RWPE1 (cell line): ENCODE measurements around the gene ACY1.
"Not testable (repeated sequence)": the region's sequence is repeated elsewhere in the genome, so short reads cannot be mapped to it uniquely, and the experiment has no call there.

ENCODE experiments used
- CTCF ChIA-PET: fragments of 350-600 bp; sonication (Branson Sonifier 250); formaldehyde crosslinking; extraction: SDS; loops from one replicate; lab custom pipeline; 2021; lab: Yijun Ruan, JAX
- POLR2A ChIA-PET: fragments of 400-600 bp; formaldehyde crosslinking; extraction: SDS; loops from one replicate; lab custom pipeline; 2020; ENCODE audit warnings: antibody characterized with exemption; ENCODE audit not compliant: low non-redundant PET; lab: Yijun Ruan, JAX
- DNase-seq: peaks from one replicate; pipeline ENCODE4 v3.0.0; 2012; ENCODE audit warnings: low spot score
- H3K27ac ChIP-seq: fragments of 450-650 bp; 2 replicates; pipeline ENCODE4 v1.5.1; 2017
- TF ChIP-seq, protein P1 (sequence below): fragments of 450-650 bp; conservative IDR thresholded peaks from 2 replicates; pipeline ENCODE4 v1.5.1; 2017; ENCODE audit warnings: low read depth, mild to moderate bottlenecking

ACY1 gene

DNA sequence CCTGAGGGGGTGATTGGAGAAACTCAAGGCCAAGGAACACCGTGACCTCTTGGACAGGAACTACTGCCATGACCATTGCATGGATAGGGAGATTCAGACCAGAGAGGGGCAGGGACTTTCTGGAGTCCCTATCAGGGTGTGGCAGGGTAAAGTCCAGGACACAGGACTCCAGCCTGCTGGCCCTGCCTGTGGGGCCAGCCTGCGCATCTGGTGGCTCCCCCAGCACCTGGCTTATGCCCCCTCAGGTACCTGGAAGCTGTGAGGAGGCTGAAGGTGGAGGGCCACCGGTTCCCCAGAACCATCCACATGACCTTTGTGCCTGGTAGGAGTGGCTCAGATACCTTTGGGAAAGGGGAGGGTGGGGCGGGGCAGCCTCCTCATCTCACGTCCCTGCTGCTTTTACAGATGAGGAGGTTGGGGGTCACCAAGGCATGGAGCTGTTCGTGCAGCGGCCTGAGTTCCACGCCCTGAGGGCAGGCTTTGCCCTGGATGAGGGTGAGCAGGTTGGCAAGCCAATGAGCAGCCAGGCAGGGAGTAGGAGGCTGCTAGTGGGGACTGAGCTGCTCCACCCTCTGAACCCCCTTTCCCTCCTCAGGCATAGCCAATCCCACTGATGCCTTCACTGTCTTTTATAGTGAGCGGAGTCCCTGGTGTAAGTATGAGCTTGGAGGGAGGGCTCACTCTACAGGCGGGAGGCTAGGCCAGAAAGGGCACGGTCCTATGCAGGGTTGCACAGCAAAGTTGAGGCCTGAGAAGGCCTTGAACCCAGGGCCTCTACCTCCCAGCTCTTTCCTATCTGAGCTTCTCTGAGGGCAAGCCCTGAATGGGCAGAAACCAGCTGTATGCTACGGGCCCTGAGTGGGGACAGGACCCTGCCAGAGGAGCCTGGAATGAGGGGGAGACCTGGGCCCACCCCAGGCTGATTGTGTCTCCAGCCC, 2.9 kb downstream of the ACY1 start:
- ChIA-PET POLR2A (interaction anchor here (0.8 kb wide), 1 partner anchor 10 kb away, joined by 3 read pairs; no protein-coding TSS in a partner anchor), CTCF (no interaction called here)
- TF ChIP-seq, protein P1, sequence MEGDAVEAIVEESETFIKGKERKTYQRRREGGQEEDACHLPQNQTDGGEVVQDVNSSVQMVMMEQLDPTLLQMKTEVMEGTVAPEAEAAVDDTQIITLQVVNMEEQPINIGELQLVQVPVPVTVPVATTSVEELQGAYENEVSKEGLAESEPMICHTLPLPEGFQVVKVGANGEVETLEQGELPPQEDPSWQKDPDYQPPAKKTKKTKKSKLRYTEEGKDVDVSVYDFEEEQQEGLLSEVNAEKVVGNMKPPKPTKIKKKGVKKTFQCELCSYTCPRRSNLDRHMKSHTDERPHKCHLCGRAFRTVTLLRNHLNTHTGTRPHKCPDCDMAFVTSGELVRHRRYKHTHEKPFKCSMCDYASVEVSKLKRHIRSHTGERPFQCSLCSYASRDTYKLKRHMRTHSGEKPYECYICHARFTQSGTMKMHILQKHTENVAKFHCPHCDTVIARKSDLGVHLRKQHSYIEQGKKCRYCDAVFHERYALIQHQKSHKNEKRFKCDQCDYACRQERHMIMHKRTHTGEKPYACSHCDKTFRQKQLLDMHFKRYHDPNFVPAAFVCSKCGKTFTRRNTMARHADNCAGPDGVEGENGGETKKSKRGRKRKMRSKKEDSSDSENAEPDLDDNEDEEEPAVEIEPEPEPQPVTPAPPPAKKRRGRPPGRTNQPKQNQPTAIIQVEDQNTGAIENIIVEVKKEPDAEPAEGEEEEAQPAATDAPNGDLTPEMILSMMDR: no peak
- no peak for DNase-seq
- peak overlapping the region; percentile 98 for H3K27ac ChIP-seq

DNA sequence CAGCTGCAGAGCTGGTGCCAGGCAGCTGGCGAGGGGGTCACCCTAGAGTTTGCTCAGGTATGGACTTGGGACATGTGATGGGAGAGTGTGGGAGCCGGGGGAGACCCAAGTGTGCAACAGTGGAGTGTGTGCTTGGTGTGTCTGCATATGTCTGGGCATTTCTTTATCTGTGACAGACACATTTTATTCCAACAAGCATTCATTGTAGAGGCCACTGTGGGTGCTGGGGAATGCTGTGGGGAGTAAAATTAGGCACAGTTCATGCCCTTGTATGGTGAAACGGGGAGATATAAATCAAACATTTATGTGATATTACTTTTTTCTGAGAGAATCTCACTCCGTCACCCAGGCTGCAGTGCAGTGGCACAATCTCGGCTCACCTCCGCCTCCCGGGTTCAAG, 4.2 kb downstream of the ACY1 start:
- CTCF ChIA-PET: no interaction called here

GRCh38 chr3:51988286-51989146, 5.2 kb downstream of the ACY1 start:
- CTCF ChIA-PET: no interaction called here
- no peak for DNase-seq
- POLR2A ChIA-PET: no interaction called here
- H3K27ac ChIP-seq: peak overlapping the region; percentile 98
- TF ChIP-seq, protein P1: no peak

More for the DNA sequence above, 4.2 kb downstream of the ACY1 start:
- H3K27ac ChIP-seq: peak overlapping the region; percentile 98
- TF ChIP-seq, protein P1: no peak
- POLR2A ChIA-PET: no interaction called here
- no peak for DNase-seq

DNA sequence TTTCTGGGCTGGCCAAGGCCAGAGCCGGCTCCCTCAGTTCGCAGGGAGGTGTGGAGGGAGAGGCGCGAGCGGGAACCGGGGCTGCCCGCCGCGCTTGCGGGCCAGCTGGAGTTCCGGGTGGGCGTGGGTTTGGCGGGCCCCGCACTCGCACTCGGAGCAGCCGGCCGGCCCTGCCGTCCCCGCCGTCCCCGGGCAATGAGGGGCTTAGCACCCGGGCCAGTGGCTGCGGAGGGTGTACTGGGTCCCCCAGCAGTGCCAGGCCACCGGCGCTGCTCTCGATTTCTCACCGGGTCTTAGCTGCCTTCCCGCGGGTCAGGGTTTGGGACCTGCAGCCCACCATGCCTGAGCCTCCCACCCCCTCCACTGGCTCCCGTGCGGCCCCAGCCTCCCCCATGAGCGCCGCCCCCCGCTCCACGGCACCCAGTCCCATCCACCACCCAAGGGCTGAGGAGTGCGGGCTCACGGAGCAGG, 7.2 kb downstream of the ACY1 start:
- peak overlapping the region; percentile 98 for H3K27ac ChIP-seq
- POLR2A ChIA-PET, DNase-seq: not testable (repeated sequence)
- CTCF ChIA-PET: interaction anchor here (0.6 kb wide), 1 partner anchor 25 kb away, joined by 3 read pairs; no protein-coding TSS in a partner anchor

- peak overlapping the region; percentile 98 for H3K27ac ChIP-seq
- ChIA-PET POLR2A (interaction anchor here (0.7 to 1.3 kb wide), 2 partner anchors 9 to 57 kb away, joined by 3 to 5 read pairs; partner anchors contain the start of gene ACY1), CTCF (interaction anchor here (0.6 kb wide), 1 partner anchor 64 kb away, joined by 3 read pairs; no protein-coding TSS in a partner anchor)
- DNase-seq: no peak
- TF ChIP-seq, protein P1: no peak
These were observed 8.8 kb downstream of the ACY1 start for GRCh38 chr3:51992017-51992682.

- CTCF ChIA-PET, DNase-seq, POLR2A ChIA-PET: not testable (repeated sequence)
- H3K27ac ChIP-seq: peak overlapping the region; percentile 98
These were observed 10.3 kb downstream of the ACY1 start for GRCh38 chr3:51993657-51994056.

DNA sequence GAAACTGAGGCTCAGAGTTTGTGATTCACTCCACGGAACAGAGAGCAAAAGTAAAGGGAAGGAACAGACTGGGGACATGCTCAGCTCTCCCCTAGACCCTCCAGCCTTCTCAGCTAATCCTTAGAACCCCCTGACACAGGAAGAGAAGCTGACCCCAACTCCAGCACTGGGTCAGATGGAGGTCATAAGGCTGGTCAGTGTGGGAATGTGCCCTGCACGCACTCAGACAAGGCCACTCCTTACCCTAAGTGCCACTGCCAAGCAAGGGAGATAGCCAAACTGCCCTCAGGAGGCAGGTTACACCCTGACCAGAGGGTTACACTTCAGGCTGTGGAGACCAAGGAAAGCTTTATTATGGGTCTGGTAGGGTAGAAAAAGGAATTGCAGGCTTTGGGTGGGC, 11.2 kb downstream of the ACY1 start:
- H3K27ac ChIP-seq: peak overlapping the region; percentile 98
- no peak for DNase-seq

More for the DNA sequence above, 11.2 kb downstream of the ACY1 start:
- ChIA-PET POLR2A (no interaction called here), CTCF (no interaction called here)
- TF ChIP-seq, protein P1: no peak
